ENCODE data around the gene SPNS2.

- TF ChIP-seq CTCF (IDR thresholded peaks at IDR 0.05) (no peak; the same call in 1 of the 2 replicates), ZFX (IDR thresholded peaks at IDR 0.05; ENCODE audit: borderline replicate concordance) (no peak)
These were observed 42.8 kb downstream of the SPNS2 start for GRCh38 chr17:4541328-4542002.

Measured in 22Rv1 (cell line).